Kidney epithelial cell (primary cell): ENCODE data around the gene NR4A3. TPM values are rescaled to one million over a fixed set of nuclear protein-coding genes. Genes with fewer than 3 reads are reported as not detected.

Experiments used
- DNase-seq: peaks from one replicate; pipeline ENCODE4 v3.0.0-alpha.2; 2010; ENCODE audit warnings: low read depth
- H3K27me3 ChIP-seq: 2 replicates; pipeline ENCODE4 v1.6.0; 2011; ENCODE audit warnings: low read length; ENCODE audit not compliant: control insufficient read depth, insufficient read depth
- H3K36me3 ChIP-seq: 2 replicates; pipeline ENCODE4 v1.5.1; 2011; ENCODE audit warnings: low read length; ENCODE audit not compliant: control insufficient read depth, insufficient read depth
- H3K4me3 ChIP-seq: 2 replicates; pipeline ENCODE4 v1.5.1; 2011; ENCODE audit warnings: low read depth, mild to moderate bottlenecking, control low read depth, low read length
- total RNA-seq: library from RNA; depleted of rRNA; stranded (reverse); fragments of >200 nt; gene quantifications from 2 replicates; pipeline ENCODE4 v1.2.3, GENCODE V29; 2015
- TF ChIP-seq, protein P1 (sequence below): IDR thresholded peaks from 2 replicates; pipeline ENCODE4 v1.5.1; 2011; ENCODE audit warnings: mild to moderate bottlenecking, moderate library complexity, low read length, control low read depth, inconsistent platforms; ENCODE audit not compliant: insufficient read depth, poor library complexity, severe bottlenecking

The NR4A3 gene
- total RNA-seq, 1 donor from 2014 or later = 0.50 TPM

DNA sequence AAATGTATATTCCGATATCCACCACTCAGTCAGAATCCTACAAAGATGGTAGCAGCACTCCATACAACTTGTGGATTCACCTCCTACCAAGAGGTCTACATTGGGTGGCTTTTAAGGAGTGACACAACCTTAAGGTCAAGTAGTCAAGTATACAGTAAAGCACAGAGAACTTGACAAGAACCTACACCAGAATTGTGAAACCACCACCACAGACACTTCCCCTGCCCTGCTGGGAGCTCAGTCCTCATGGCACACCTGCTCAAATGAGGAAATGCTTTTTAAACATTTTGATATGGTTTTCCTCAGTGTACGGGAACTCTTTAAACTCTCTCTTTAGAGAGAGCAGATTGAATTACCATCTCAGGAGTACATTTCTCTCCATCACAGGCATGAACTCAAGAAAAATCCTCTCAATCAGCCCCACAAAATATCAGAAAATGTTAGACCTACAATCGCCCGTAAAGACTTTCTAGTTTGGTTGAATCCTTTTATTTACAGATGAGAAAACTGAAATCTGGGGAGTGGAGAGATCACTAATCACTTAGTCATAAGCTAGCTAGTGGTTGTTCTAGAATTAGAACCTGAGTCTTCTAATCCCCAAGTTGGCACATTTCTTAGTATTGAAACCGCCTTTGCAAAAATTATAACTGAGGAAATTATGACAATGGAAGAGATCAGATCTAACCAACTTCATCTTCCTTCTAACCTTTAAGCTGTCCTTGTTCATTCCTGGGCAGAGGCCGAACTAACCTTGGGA is 38.5 kb upstream of the NR4A3 start:
- DNase-seq = no peak
- TF ChIP-seq, protein P1, sequence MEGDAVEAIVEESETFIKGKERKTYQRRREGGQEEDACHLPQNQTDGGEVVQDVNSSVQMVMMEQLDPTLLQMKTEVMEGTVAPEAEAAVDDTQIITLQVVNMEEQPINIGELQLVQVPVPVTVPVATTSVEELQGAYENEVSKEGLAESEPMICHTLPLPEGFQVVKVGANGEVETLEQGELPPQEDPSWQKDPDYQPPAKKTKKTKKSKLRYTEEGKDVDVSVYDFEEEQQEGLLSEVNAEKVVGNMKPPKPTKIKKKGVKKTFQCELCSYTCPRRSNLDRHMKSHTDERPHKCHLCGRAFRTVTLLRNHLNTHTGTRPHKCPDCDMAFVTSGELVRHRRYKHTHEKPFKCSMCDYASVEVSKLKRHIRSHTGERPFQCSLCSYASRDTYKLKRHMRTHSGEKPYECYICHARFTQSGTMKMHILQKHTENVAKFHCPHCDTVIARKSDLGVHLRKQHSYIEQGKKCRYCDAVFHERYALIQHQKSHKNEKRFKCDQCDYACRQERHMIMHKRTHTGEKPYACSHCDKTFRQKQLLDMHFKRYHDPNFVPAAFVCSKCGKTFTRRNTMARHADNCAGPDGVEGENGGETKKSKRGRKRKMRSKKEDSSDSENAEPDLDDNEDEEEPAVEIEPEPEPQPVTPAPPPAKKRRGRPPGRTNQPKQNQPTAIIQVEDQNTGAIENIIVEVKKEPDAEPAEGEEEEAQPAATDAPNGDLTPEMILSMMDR = no peak
- Histone ChIP-seq H3K4me3 (no peak overlapping the region), H3K36me3 (no peaks in the 10 kb centered on the region), H3K27me3 (no peaks in the 10 kb centered on the region)

DNA sequence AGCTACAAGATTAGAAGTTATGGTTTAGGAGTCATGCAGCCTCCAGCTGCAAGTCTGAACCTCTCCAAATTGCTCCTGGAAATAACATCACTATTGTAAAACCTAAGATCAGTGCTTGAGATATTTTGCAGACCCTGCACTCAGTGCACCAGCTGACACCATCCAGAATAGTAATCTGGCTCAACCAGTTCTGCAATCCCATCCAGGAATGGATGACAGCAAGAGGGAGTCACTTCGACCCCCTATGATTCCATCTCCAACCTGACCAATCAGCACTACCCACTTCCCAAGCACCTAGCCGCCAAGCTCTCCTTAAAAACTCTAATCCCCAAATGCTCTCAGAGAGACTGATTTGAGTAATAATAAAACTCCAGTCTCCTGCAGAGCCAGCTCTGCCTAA is 37.9 kb upstream of the NR4A3 start:
- H3K27me3 ChIP-seq = no peaks in the 10 kb centered on the region
- TF ChIP-seq, protein P1 = no peak

DNA sequence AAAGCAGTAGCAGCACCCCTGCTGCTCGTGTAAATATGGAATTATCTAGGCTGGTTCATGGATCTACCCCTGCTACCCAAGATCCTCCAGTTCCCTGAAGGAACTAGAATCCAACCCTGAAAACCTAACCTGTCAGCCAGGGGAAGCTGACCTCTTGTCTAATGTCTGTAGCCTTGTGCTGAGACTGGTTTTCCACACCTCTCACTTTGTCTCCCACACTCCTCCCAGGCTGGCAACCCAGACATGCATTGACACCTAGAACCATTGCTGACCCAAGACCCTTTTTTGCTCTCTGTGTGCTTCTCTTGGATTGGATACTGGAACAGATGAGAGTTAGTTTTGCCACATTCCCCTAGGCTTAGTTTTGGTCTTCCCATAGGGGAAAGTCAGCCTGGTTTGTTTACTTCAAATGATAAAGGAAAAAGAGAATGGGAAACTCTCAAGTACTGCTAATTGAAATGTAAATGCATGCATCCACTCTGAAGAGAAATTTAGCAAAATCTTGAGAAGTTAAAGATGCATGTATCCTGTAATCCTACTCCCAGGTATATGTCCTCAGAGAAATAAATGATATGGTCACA is 36.6 kb upstream of the NR4A3 start:
- no peaks in the 10 kb centered on the region for H3K27me3 ChIP-seq
- no peak for DNase-seq

More for the DNA sequence above, 37.9 kb upstream of the NR4A3 start:
- Histone ChIP-seq H3K36me3 (no peaks in the 10 kb centered on the region), H3K4me3 (no peak overlapping the region)
- no peak for DNase-seq

DNA sequence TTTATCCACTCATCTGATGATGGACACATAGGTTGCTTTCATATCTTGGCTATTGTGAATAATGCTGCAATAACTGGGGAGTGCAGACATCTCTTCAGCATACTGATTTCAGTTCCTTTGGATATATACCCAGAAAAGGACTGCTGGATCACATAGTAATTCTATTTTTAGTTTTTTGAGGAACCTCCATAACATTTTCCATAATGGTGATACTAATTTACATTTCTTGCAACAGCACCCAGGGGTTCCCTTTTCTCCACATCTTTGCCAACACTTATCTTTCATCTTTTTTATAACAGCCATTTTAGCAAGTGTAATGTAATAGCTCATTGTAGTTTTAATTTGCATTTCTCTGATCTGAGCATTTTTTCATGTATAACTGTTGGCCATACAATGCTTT is 34.1 kb upstream of the NR4A3 start:
- TF ChIP-seq, protein P1 = no peak
- DNase-seq = no peak
- Histone ChIP-seq H3K27me3 (no peaks in the 10 kb centered on the region), H3K36me3 (no peaks in the 10 kb centered on the region), H3K4me3 (no peak overlapping the region)

More for the DNA sequence above, 36.6 kb upstream of the NR4A3 start:
- TF ChIP-seq, protein P1 = no peak
- Histone ChIP-seq H3K4me3 (no peak overlapping the region), H3K36me3 (no peaks in the 10 kb centered on the region)

DNA sequence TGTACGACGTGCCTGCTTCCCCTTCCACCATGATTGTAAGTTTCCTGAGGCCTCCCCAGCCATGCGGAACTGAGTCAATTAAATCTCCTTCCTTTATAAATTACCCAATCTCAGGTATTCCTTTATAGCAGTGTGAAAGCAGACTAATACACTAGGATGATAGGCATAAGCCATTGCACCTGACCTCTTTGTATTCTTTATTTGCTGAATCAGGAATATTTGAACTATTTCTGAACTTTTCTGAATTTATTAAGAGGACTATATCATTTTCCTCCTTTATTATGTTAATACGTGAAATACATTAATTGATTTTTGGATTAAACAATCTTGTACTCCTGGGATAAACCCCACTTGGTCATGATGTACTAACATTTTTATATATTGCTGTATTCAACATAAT is 28.2 kb upstream of the NR4A3 start:
- Histone ChIP-seq H3K36me3 (no peaks in the 10 kb centered on the region), H3K4me3 (no peak overlapping the region), H3K27me3 (no peaks in the 10 kb centered on the region)
- no peak for DNase-seq
- TF ChIP-seq, protein P1 = no peak
